ENCODE results near the gene ZFP36L2.

ZFP36L2 gene

DNA sequence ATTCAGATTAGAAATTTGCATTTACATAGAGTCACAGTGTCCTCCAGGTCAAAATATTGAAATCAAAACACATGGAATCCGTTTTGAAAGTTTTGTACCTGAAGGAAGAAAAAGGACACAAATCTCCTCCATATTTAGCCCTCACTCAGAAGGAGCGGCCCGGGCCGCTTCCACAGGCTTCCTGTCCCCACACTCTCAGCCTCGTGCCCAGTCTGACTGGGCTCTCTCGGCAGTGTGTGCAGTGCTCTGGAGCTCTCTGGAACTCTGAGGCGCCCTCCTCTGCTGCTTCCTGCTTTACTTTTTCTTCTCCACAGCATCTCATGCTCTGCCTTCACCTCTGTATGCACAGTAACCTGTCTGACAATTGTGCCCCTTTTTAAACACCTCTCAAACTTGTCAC, 22.2 kb upstream of the ZFP36L2 start:
- no peak for DNase-seq

DNA sequence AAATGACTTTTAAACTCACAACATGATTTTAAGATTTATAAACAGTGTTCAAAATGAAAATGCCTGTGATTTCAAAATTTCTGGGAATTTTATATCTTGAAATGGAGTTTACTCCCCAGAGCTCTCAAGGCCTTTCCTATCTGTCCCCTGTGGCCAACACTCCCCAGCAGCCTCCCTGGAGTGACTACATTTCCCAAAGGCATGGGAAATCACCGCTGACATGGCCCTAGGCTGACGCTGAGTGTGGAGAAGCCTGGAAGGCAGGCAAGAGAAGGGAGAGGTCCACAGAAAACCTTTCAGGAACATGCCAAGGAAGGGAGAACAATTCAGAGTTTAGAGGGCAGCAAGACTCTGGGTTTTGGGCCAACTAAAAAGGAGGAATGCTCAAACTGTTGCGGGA, 20.2 kb upstream of the ZFP36L2 start:
- no peak for DNase-seq

GRCh38 chr2:43241558-43241957, 15.2 kb upstream of the ZFP36L2 start:
- DNase-seq = no peak

GRCh38 chr2:43240766-43241150, 14.4 kb upstream of the ZFP36L2 start:
- DNase-seq = no peak

- DNase-seq = peak in 1 of 51 donors; percentile 6
These were observed 13.8 kb upstream of the ZFP36L2 start for GRCh38 chr2:43239981-43240765.

- no peak for DNase-seq
These were observed 12.4 kb upstream of the ZFP36L2 start for GRCh38 chr2:43238813-43239212.

DNA sequence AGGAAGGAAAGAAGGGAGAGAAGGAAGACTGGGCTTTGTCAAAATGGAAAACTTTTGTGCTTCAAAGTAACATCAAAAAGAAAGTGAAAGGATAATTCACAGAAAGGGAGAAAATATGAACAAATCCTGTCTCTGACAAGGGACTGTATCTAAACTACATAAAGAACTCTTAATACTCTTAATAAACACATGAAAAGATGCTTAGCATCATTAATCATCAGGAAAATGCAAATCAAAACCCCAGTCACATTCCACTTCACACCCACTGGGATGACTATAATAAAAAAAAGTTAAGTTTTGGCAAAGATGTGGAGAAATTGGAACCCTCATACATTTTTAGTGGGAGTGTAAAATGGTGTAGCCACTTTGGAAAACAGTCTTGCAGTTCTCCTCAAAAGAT, 11.8 kb upstream of the ZFP36L2 start:
- no peak for DNase-seq

GRCh38 chr2:43233218-43234212, 7.1 kb upstream of the ZFP36L2 start:
- DNase-seq = peak in 1 of 51 donors; percentile 18

DNA sequence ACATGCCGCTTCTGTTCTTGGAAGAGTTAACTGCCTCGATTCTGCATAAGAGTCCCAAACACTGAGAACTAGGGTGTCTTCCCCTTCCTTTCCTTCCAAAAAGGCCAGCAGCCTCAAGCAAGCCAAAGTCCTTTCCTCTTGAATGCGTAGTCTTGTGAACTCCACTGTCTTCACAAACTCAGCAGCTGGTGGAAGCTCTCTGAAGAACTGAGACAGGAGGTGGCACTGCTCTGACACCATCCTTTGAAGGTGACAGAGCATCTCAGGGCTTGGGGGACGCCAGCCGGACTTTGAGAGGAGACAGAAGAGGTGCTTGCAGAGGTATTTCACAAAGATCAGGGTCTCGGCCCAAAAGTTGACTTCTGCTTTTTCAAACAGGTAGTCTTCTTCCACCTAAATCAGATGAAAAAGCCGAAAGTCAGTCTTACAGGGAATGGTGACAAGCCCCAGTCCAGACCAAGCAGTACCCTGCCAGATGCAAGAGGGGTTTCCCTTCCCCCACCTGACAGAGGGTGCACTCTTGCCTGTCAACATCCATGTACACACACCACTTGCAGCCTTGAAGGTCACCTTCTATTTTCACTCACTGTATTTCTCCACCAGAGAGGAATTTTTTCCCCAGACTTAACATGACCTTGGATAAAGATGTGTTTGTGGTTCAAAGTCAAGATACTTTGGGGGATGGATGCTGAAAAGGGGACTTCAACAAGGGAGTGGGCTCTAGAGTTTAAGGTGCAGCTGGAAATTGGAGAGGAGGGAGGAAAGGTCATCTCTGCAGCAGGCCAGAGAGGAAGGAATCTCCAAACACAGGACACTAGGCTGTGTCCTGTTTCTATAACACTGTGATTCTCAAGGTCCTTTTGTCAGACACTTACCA, 4.8 kb upstream of the ZFP36L2 start:
- DNase-seq = peak in 1 of 51 donors; percentile 4

DNA sequence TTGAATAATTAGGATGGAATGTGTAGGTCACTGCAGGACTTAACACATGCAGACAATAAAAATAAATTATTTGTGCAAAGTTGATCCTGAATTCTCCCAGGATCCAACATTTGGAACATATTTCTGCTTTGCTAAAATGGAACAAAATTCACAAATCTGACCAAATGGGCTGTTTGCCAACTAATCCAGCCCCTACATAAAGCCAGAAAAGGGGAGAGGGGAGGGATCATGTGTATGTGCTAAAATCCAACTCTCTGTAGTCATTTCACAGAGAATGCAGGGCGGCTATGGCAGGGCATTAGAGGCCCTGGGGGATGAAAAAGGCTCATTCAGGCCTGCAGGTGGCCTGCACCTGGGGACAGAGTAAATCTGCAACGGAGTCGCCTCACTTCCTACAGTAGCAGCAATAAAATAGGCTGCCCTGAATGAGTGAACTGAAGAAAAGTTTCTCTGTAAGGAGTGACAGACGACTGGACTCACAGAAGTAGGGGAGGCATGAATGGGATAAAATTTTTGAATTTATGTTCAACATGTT, 4.0 kb upstream of the ZFP36L2 start:
- DNase-seq = no peak

- DNase-seq = no peak
These were observed 2.6 kb upstream of the ZFP36L2 start for GRCh38 chr2:43228756-43229659.

DNA sequence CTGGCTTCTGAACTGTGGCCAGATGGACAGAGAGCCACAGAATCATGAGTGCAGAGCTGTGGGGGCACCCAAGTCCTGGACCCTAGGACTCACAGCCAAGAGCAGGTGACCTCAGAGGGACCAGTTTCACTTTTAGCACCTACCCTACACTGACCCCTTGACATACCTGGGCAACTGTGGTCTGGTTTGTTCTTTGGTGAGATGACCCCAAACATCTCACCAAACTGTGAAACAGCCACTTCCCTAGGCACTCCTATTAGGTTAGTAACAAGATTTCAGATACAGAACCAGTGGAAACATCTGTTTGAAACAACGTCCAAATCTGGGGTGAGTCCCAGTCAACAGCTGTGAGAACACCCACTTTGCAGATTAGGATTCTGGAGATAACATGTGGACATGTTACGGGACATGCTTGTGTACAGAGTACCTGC, 1.9 kb upstream of the ZFP36L2 start:
- DNase-seq = peak in 1 of 51 donors; percentile 38

GRCh38 chr2:43227830-43228281, 1.4 kb upstream of the ZFP36L2 start:
- DNase-seq = peak in 2 of 51 donors; percentile 58 to 64

DNA sequence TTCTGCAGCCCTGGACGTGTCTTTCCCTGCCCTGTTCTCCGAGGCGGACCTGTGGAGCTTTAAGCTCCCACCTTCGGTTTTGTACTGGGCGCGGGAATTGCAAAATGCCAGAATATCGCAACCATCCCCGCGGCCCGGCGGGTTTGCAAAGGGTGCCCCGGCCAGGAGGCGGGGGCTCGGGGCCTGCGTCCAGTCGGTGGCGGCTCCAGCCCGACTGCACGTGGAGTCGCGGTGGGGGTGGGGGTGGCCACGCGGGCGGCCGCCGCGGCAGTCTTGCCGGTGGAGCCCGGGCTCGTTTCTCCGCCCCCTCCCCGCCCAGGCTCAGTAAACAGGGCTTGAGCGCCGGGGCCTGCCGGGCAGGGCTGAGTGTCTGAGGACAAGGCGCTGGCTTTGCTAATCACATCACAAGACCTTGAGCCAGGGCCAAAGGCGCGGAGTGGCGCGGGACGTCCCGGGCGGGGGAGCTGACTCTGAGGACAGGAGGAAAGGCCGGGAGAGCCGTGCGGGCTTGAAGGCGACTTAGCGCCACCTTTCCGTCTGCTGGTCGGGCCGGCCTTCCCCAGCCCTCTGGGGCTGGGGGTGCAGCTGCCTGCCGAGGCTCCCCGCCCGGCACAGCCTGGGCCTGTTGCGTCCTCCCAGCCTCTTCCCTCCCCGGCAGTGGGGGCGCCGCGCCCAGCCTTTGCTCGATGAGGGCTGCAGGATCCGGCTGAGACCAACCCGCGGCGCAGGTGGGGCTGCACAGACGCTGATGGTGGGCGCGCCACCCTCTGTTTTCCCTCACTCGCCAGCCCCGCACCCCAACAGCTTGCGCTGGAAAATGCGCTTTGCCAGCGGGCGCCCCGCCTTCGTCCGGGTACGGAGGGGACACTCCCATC, 786 bp upstream of the ZFP36L2 start:
- DNase-seq = peak; percentile 46 to 95 (median 87)

GRCh38 chr2:43225788-43226557, 433 bp downstream of the ZFP36L2 start:
- peak in 38 of 51 donors; percentile 25 to 85 (median 56) for DNase-seq

DNA sequence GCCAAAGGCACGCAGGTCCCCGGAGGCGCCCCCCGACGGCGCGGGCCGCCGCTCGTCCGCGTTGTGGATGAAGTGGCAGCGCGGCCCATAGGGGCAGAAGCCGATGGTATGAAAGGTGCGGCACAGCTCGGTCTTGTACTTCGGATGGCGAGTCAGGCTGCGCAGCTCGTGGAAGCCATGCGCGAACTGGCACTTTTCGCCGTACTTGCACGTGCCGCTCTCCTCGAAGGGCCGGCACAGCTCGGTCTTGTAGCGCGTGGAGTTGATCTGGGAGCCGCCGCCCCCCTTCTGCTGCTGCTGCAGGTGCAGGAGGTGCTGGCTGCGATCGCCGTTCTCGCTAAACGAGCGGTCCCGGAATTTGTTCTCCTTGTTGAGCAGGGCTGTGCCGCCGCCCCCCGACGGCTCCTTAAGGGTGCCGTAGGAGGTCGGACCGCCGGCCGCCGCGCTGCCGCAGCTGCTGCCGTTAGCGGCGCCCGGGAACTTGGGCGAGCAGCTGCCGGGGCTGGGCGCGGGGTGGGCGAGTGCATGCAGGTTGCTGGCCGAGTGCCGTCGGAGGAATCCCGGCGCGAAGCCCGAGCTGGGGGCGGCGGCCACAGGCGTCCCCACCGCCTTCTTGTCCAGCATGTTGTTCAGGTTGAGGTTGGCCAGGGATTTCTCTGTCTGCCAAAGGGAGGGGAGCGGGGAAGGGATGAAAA, 1.2 kb downstream of the ZFP36L2 start:
- DNase-seq = peak in 30 of 51 donors; percentile 19 to 77 (median 54)

DNA sequence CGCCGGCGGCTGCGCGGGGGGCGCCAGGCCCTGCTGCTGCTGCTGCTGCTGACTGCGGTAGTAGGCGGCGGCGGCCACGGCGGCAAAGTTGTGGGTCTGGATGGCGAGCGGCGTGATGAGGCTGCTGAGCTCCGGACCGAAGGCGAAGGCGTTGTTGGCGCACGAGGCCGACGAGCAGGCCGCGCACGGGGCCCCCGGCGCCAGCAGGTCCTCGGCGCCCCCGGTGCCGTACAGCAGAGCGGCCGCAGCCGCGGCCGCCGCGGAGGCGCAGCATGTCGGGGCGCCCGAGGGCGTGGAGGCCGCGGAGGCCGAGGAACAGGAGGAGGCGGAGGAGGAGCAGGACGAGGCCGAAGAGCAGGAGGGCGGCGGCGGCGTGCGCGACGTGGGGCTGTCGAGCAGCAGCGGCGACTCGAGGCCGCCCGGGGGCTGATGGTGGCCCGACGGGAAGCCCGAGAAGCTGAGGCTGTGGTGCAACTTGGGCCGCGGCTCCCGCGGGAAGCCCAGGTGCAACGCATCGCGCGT, 1.8 kb downstream of the ZFP36L2 start:
- DNase-seq = peak in 7 of 51 donors; percentile 33 to 60 (median 53)
